Tibial nerve (tissue), 4 donors: ENCODE data around the gene ERN2. TPM values are rescaled to one million over a fixed set of nuclear protein-coding genes. Genes with fewer than 3 reads are reported as not detected.
"Not testable (repeated sequence)": the region's sequence is repeated elsewhere in the genome, so short reads cannot be mapped to it uniquely, and the experiment has no call there.

Source experiments
- DNase-seq, 2 donors: peaks; one replicate each; pipeline ENCODE4 v3.0.0-alpha.2; 2019; ENCODE audit warnings: low spot score in 2 of 2
- H3K27ac ChIP-seq, 4 donors: fragments of 200-600 bp; sonication (generic) in 3 of 4; one replicate each; pipeline ENCODE4 v1.5.1; 2017 to 2019; ENCODE audit warnings: mild to moderate bottlenecking in 1 of 4
- H3K27me3 ChIP-seq, 2 donors: fragments of 200-600 bp; sonication (generic) in 1 of 2; one replicate each; pipeline versions ENCODE4 v1.5.1 to v1.6.0; 2017 to 2019
- H3K36me3 ChIP-seq, 3 donors: fragments of 200-600 bp; sonication (generic); one replicate each; pipeline ENCODE4 v1.5.1; 2018 to 2019
- H3K4me1 ChIP-seq, 4 donors: fragments of 200-600 bp; sonication (generic) in 3 of 4; one replicate each; pipeline ENCODE4 v1.5.1; 2017 to 2019
- H3K4me3 ChIP-seq, 4 donors: fragments of 200-600 bp; sonication (generic) in 3 of 4; one replicate each; pipeline ENCODE4 v1.5.1; 2017 to 2019; ENCODE audit warnings: mild to moderate bottlenecking in 1 of 4, moderate library complexity in 1 of 4
- H3K9me3 ChIP-seq, 4 donors: fragments of 200-600 bp; sonication (generic) in 3 of 4; one replicate each; pipeline ENCODE4 v1.5.1; 2017 to 2019
- CTCF ChIP-seq, 5 experiments: fragments of 200-600 bp in 3 of 5; fragments of 450-650 bp in 2 of 5; sonication (generic) in 3 of 5; IDR thresholded peaks; one replicate each; pipeline ENCODE4 v1.5.1; 2016 to 2019; ENCODE audit warnings: antibody characterized with exemption in 5 of 5, mild to moderate bottlenecking in 3 of 5, moderate library complexity in 2 of 5
- EP300 ChIP-seq, 2 donors: sonication (generic); formaldehyde crosslinking; IDR thresholded peaks; one replicate each; pipeline ENCODE4 v1.6.1; 2017; ENCODE audit warnings: antibody characterized with exemption in 2 of 2, mild to moderate bottlenecking in 1 of 2
- POLR2A ChIP-seq, 2 donors: fragments of 450-650 bp; IDR thresholded peaks; one replicate each; pipeline ENCODE4 v1.6.1; 2017; ENCODE audit warnings: antibody characterized with exemption in 2 of 2, mild to moderate bottlenecking in 2 of 2, moderate library complexity in 2 of 2
- WGBS, 2 donors: methylation state at CpG; one replicate each; pipeline ENCODE4 v1.1.5; 2018; 5-methylcytosine and 5-hydroxymethylcytosine counted together
- total RNA-seq, 4 donors: library from RNA; depleted of rRNA; stranded (reverse); fragments of >200 nt; gene quantifications; one replicate each; pipeline ENCODE4 v1.1.0, GENCODE V29; 2016

The ERN2 gene
- total RNA-seq, 4 donors from 2014 or later, result not detected

DNA sequence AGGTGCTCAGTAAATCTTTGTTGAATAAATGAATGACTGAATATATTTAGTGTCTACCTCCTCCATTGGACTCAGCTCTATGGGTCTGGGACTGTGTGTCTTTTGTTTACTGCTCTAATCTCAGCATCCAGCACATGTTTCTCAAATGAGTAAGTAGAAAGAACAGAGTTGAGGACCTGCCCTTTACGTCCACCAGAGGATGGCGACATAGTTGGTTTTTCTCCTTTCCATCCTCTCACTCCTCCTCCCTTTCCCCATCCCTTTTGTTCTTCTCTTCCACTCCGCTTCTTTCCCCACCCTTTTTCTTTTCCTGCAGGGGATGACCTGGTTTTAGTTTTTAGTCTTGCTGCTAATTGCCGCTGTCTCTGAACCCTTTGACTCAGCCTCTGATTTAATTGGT, 29.7 kb upstream of the ERN2 start:
- 27 to 35% methylated on average over 4 of the region's 4 CpGs for WGBS, 2 donors
- Histone ChIP-seq H3K4me3 (no peak overlapping the region), H3K36me3 (no peaks in the 10 kb centered on the region), H3K27me3 (no peaks in the 10 kb centered on the region), H3K9me3 (peaks cover 0 to 8% (median 0%) of the 10 kb centered on the region in 4 donors), H3K27ac (no peak overlapping the region), H3K4me1 (no peaks in the 10 kb centered on the region)
- no peak for DNase-seq
- no peak for TF ChIP-seq EP300 (IDR thresholded peaks at IDR 0.05)
- TF ChIP-seq CTCF (IDR thresholded peaks at IDR 0.05), result no peak
- no peak for TF ChIP-seq POLR2A (IDR thresholded peaks at IDR 0.05)

- Histone ChIP-seq H3K27ac (no peak overlapping the region), H3K27me3 (no peaks in the 10 kb centered on the region), H3K9me3 (peaks cover 0 to 8% (median 0%) of the 10 kb centered on the region in 4 donors), H3K4me3 (no peak overlapping the region), H3K4me1 (no peaks in the 10 kb centered on the region), H3K36me3 (no peaks in the 10 kb centered on the region)
- no peak for TF ChIP-seq POLR2A (IDR thresholded peaks at IDR 0.05)
- DNase-seq, result no peak
- 44 to 45% methylated on average over 2 of the region's 2 CpGs for WGBS, 2 donors
Observed at GRCh38 chr16:23741675-23742303, 28.8 kb upstream of the ERN2 start.

DNA sequence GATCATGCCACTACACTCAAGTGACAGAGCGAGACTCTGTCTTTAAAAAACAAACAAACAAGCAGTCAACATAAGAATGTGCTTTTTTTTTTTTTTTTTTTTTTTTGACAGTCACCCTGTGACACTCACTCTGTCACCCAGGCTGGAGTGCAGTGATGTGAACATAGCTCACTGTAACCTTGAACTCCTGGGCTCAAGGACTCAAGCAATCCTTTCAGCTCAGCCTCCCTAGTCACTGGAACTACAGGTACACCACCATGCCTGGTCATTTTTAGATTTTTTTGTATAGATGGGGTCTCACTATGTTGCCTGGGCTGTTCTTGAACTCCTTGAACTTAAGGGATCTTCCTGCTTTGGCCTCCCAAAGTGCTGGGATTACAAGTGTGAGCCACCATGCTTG, 26.5 kb upstream of the ERN2 start:
- H3K36me3 ChIP-seq, result no peaks in the 10 kb centered on the region
- DNase-seq, result no peak
- TF ChIP-seq EP300 (IDR thresholded peaks at IDR 0.05) (no peak), CTCF (IDR thresholded peaks at IDR 0.05) (no peak), POLR2A (IDR thresholded peaks at IDR 0.05) (no peak)
- no peaks in the 10 kb centered on the region for H3K4me1 ChIP-seq
- H3K27me3 ChIP-seq, result no peaks in the 10 kb centered on the region
- 74 to 89% methylated on average over 1 of the region's 1 CpG for WGBS, 2 donors
- no peak overlapping the region for H3K4me3 ChIP-seq
- H3K9me3 ChIP-seq, result peaks cover 0 to 4% (median 0%) of the 10 kb centered on the region in 4 donors
- no peak overlapping the region for H3K27ac ChIP-seq

GRCh38 chr16:23737423-23738028, 24.5 kb upstream of the ERN2 start:
- H3K4me3 ChIP-seq, H3K9me3 ChIP-seq, DNase-seq, H3K36me3 ChIP-seq, H3K4me1 ChIP-seq, H3K27me3 ChIP-seq, H3K27ac ChIP-seq: not testable (repeated sequence)
- WGBS, 2 donors, result 92 to 97% methylated on average over 1 of the region's 1 CpG

GRCh38 chr16:23734176-23734893, 21.3 kb upstream of the ERN2 start:
- no peaks in the 10 kb centered on the region for H3K27me3 ChIP-seq
- H3K27ac ChIP-seq, result no peak overlapping the region
- no peaks in the 10 kb centered on the region for H3K4me1 ChIP-seq
- no peaks in the 10 kb centered on the region for H3K9me3 ChIP-seq
- no peak overlapping the region for H3K4me3 ChIP-seq
- TF ChIP-seq CTCF (IDR thresholded peaks at IDR 0.05), result no peak
- TF ChIP-seq EP300 (IDR thresholded peaks at IDR 0.05), result no peak
- TF ChIP-seq POLR2A (IDR thresholded peaks at IDR 0.05), result no peak
- DNase-seq, result no peak
- no peaks in the 10 kb centered on the region for H3K36me3 ChIP-seq
- WGBS, 2 donors, result 79 to 82% methylated on average over 19 of the region's 19 CpGs
